ENCODE results near the gene LDLRAD4.
A peak's percentile ranks its signal among the peaks of the same experiment; 100 is the strongest.

LDLRAD4 gene

DNA sequence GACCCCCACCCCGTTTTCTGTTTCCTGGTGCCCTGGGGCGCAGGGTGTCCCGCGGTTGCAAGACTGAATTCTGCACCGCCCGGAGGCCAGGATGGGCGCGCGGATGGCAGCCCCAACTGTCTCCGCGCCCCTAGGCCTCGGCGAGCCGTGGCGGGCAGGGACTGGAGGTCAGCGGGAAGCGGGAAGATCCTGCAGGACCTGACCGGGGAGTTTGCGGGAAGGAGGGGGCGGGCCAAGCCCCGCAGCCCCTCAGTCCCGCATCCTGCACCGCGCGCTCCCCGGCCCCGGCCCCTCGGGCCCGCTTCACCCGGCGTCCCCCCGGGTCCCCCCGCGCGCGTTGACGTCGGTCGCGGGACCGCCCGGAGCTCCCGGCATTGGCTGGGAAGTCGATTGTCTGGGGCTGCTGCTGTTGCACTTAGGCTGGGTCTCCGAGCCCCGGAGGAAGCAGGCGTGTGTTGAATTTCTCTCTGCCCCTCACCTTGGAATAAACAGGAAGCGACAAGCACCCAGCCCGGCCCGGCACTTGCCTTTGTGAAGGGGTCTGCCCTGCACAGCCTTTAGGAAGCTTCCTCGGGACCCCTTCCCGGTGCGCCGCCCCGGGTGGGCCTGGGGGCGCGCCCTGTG is at the start of gene LDLRAD4:
Gene LDLRAD4 (plus strand): TSS at position 393 of the 624 bp plus-strand sequence.
- DNase-seq = peak in 1 of 2 donors; percentile 48

DNA sequence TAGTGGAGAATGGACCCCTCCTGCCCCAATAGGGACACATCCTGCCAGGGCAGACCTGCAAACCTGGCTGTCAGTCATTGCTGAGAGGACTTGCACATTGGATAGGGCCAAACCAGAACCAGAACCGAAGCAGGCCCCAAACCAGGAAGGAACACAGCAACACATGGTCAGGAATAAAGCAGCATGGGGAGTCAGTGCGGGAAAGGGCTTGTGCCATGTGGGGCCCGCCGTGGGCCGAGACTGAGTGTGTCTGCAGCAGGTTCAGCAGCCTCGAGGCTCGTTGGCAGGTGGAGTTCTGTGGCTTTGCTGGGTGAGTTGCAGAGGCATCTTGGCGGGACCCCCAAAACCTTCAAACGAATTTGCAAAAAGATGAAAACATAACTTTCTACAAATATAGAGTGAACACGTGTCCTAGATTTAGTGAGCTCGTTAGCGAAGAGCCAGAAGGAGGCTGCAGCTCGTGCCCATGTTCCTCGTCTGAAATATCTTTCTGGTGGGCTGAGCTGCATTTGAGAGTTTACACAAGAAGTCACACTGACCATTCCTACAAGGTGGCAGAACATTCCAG is 44.9 kb upstream of the LDLRAD4 start:
- DNase-seq = no peak

DNA sequence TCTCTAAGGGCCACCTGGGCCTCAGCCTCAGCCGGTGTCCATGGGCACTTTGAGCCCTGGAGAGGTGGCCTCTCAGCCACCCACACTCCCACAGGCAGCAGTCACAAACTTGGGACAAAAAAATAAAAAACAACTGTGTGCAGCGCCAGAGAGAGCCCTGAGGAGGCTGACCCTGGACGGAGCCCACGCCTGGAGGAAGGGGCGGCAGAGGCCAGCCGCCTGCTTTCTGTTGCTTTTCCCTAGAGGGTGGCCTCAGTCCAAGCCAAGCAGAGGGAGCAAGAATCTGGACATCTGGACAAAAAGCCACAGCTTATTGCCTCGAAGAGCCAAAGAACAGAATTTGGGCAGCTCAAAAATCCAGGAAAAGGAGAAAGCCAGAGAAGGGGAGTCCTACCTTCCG is 43.3 kb upstream of the LDLRAD4 start:
- no peak for DNase-seq

DNA sequence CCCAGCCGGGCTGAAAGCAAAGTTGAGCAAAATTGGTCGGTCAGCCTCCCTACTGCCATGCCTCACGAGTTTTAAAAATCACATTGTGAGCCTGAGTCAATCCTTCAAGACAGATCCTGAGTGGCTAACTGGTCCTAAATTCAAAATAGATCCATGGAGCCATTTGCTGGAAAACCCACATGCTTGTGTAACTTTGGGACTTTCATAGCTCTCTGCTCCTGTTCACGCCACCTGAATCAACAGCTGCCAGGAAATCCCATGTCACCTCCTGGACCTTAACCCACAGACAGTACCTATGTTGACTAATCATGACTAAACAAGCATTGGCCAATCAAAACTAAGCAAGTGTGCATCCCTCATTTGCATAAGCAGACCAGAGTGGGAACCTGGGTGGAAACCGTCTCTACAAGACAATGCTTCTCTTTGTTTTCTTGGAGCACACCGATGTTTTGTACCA is 42.8 kb upstream of the LDLRAD4 start:
- no peak for DNase-seq

- no peak for DNase-seq
Observed at GRCh38 chr18:13176847-13177246, 41.7 kb upstream of the LDLRAD4 start.

GRCh38 chr18:13178197-13178596 is 40.4 kb upstream of the LDLRAD4 start:
- DNase-seq = no peak

- DNase-seq = no peak
Observed at GRCh38 chr18:13178976-13179375, 39.6 kb upstream of the LDLRAD4 start.

- no peak for DNase-seq
Observed at GRCh38 chr18:13179566-13180113, 38.9 kb upstream of the LDLRAD4 start.

- no peak for DNase-seq
Observed at GRCh38 chr18:13180614-13181375, 37.8 kb upstream of the LDLRAD4 start.

GRCh38 chr18:13181765-13182164 is 36.8 kb upstream of the LDLRAD4 start:
- no peak for DNase-seq

- no peak for DNase-seq
Observed at GRCh38 chr18:13183359-13183758, 35.2 kb upstream of the LDLRAD4 start.

GRCh38 chr18:13183790-13184189 is 34.8 kb upstream of the LDLRAD4 start:
- DNase-seq = no peak

- DNase-seq = no peak
Observed at GRCh38 chr18:13184396-13184795, 34.2 kb upstream of the LDLRAD4 start.

DNA sequence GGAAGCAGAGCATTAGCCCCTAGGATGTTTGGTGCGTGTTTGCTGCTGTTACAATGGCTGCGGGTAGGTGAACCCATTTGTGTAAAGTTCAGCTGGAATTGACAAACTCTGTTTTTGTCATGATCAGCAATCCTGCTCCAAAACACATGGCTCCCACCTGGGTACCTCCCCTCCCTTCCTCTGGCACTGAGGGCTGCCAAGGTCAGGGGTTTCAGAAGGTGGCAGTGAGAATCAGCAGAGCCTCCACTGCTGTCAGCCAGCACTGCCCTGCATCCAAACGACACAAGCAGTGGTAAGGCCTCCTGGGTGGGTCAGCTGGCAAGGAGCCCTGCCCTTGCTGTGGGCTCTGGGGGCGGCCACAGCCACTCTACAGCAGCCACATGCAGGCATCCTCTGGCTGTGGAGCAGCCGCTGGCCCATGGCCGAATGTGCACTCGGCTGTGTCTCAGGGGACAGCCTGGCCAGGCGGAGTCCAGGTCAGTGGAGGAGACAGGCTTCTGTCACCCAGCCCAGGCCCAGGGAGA is 32.8 kb upstream of the LDLRAD4 start:
- no peak for DNase-seq

DNA sequence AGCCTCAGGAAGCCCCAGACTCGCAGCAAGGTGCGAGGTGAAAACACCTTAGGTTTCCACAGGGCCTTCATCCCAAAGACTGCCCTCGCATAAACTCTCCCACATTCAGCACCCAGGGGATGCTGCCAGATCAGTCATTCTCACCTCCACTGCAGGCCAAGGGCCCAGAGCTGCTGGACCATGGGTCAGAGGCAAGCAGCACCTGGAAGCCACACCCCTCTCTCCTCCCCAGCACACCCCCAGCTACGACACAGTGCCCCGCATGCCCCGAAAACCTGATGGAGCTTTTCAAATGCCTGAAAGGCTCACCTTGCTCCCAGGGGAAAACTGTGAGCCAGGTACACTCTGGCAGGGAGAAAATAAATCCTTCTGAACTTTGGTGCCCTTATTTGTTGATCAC is 31.9 kb upstream of the LDLRAD4 start:
- no peak for DNase-seq

- DNase-seq = no peak
Observed at GRCh38 chr18:13187498-13187897, 31.1 kb upstream of the LDLRAD4 start.

- no peak for DNase-seq
Observed at GRCh38 chr18:13191031-13191430, 27.5 kb upstream of the LDLRAD4 start.

- DNase-seq = no peak
Observed at GRCh38 chr18:13191779-13192178, 26.8 kb upstream of the LDLRAD4 start.

GRCh38 chr18:13192970-13193369 is 25.6 kb upstream of the LDLRAD4 start:
- no peak for DNase-seq

- no peak for DNase-seq
Observed at GRCh38 chr18:13194239-13194638, 24.3 kb upstream of the LDLRAD4 start.

GRCh38 chr18:13198701-13199100 is 19.9 kb upstream of the LDLRAD4 start:
- no peak for DNase-seq

- no peak for DNase-seq
Observed at GRCh38 chr18:13199169-13199568, 19.4 kb upstream of the LDLRAD4 start.

DNA sequence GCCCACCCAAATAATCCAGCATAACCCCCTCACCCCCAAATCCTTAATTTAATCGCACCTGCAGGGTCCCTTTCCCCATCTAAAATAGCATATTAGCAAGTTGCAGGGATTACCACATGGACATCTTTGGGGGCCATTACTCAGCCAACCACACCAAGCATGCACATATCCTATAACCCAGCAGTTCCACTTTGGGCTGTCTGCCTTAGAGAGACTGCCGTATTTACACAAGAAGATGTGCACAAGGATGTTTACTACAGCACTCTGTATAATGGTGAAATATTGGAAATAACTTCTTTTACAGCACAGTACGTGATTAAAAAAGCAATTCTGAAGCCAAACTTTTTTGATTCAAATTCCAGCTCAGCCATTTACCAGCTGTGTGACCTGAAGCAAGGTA is 17.3 kb upstream of the LDLRAD4 start:
- no peak for DNase-seq

DNA sequence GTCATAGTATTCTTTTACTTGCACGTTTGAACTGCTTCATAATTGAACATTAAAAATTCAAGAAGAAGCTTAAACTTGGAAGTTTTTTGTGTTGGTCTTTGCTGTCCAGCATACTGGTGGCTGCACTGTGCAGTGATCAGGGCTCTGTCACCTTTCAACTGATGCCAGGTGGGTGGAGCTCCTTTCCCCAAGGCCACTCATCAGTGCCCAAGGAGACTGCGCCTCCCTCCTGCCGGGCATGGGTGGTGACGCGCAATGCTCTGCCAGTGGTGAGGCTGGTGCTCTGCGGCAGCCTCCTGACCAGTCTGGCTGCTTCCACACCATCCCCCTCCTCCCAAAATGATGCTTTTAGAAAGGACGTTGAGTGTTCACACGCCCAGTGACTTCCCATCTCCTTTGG is 16.0 kb upstream of the LDLRAD4 start:
- DNase-seq = no peak

Measured in hippocampal formation (tissue), 2 donors.